ENCODE data around the gene UBE2M. TPM values are rescaled to one million over a fixed set of nuclear protein-coding genes. Genes with fewer than 3 reads are reported as not detected.

UBE2M gene
- total RNA-seq: 75.3 TPM in 2 replicates

GRCh38 chr19:58558066-58558622 lies at the start of gene UBE2M:
TSS of gene UBE2M (minus strand) at chr19:58558611. CDS start at chr19:58558381, 230 bp downstream.

GRCh38 chr19:58572818-58573657 lies 14.6 kb upstream of the UBE2M start, which contains the start of gene MZF1:
TSS of gene MZF1 (minus strand) at chr19:58573335. CDS start at chr19:58571389, 1,946 bp downstream.

GRCh38 chr19:58554494-58555368 lies 3.7 kb downstream of the UBE2M start, which contains the start of gene CHMP2A:
TSS of gene CHMP2A (minus strand) at chr19:58555105. CDS start at chr19:58554212, 893 bp downstream.

GRCh38 chr19:58543826-58544590 lies 14.4 kb downstream of the UBE2M start, which contains the start of gene TRIM28:
TSS of gene TRIM28 (plus strand) at chr19:58544064. CDS start at chr19:58544758, 694 bp downstream.

GRCh38 chr19:58519355-58520256 lies 38.8 kb downstream of the UBE2M start, which contains the start of gene ZBTB45:
TSS of gene ZBTB45 (minus strand) at chr19:58519810. CDS start at chr19:58517673, 2,137 bp downstream.

GRCh38 chr19:58511353-58512208 lies 46.8 kb downstream of the UBE2M start, which contains the start of gene SLC27A5:
TSS of gene SLC27A5 (minus strand) at chr19:58511992. CDS start at chr19:58511955, 37 bp downstream.

Small RNA genes within 50 kb of the gene (small RNA-seq; reads per million reads assigned to genes)
- gene MIR6807 (1.1 reads per million, percentile 21 among the genes with 10 or more reads in this experiment), gene RN7SL525P (not detected)

Other genes starting within 250 kb of the UBE2M start
- gene ZSCAN22, start 231.6 kb downstream of the UBE2M start, total RNA-seq: 2.9 and 3.2 TPM in 2 replicates
- gene A1BG, start 205.1 kb downstream of the UBE2M start, total RNA-seq: 1.0 and 3.6 TPM in 2 replicates
- 0.36 and 0.40 TPM in 2 replicates for gene ZNF497, start 195.9 kb downstream of the UBE2M start, total RNA-seq
- gene ZNF837, start 177.6 kb downstream of the UBE2M start, total RNA-seq: 0.57 and 1.2 TPM in 2 replicates
- 1,068 and 1,110 TPM in 2 replicates for gene RPS5, start 171.3 kb downstream of the UBE2M start, total RNA-seq
- gene RNF225, start 163.0 kb downstream of the UBE2M start, total RNA-seq: 0.14 and 0.27 TPM in 2 replicates
- 10.0 and 14.0 TPM in 2 replicates for gene ZNF584, start 150.0 kb downstream of the UBE2M start, total RNA-seq
- 5.5 and 6.7 TPM in 2 replicates for gene ZNF132, start 118.5 kb downstream of the UBE2M start, total RNA-seq
- gene ZNF324B, start 107.0 kb downstream of the UBE2M start, total RNA-seq: 6.8 and 8.8 TPM in 2 replicates
- gene ZNF324, start 91.5 kb downstream of the UBE2M start, total RNA-seq: 11.2 and 12.8 TPM in 2 replicates
- gene ZNF446, start 82.3 kb downstream of the UBE2M start, total RNA-seq: 5.3 and 5.7 TPM in 2 replicates
- gene SLC27A5, start 46.6 kb downstream of the UBE2M start, total RNA-seq: 7.8 and 8.0 TPM in 2 replicates
- gene ZBTB45, start 38.8 kb downstream of the UBE2M start, total RNA-seq: 7.6 and 10.2 TPM in 2 replicates
- gene TRIM28, start 14.5 kb downstream of the UBE2M start, total RNA-seq: 362 and 396 TPM in 2 replicates
- gene CHMP2A, start 3.5 kb downstream of the UBE2M start, total RNA-seq: 60.3 and 83.4 TPM in 2 replicates
- 14.1 and 14.9 TPM in 2 replicates for gene MZF1, start 14.7 kb upstream of the UBE2M start, total RNA-seq